ENCODE data around the gene COPG2. TPM values are rescaled to one million over a fixed set of nuclear protein-coding genes. Genes with fewer than 3 reads are reported as not detected.

The COPG2 gene
- total and polyA plus RNA-seq, 12 donors = 5.3 to 27.2 (median 22.9) TPM

DNA sequence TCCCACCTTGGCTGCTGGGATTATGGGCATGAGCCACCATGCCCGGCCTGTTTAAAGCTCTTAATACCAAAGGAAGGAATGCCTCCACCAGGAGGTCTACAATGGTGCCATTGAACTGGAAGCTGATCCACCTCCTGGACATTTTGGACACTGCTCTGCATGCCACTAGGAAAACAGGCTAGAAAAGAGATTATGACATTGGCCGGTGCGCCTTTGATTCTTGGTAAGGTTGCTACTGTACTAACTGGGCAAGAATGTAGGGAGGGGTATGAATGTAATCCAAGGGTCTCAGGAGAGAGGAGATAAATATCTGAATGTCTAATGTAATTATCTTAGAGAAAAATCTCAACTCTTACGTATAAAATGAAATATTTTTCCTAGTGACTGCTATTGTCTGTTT, 39.5 kb upstream of the COPG2 start:
- DNase-seq = no peak
- Histone ChIP-seq H3K9me3 (peaks cover 0 to 8% (median 0%) of the 10 kb centered on the region in 11 donors), H3K4me1 (no peaks in the 10 kb centered on the region), H3K36me3 (no peaks in the 10 kb centered on the region), H3K4me3 (no peak overlapping the region), H3K27ac (no peak overlapping the region), H3K27me3 (peaks cover 0 to 17% (median 0%) of the 10 kb centered on the region in 7 donors)
- WGBS, 2 donors = 90 to 92% methylated on average over 4 of the region's 4 CpGs
- intact Hi-C loops (cut with DNase I) = no loop called here
- ATAC-seq = no peak
- TF ChIP-seq, protein P1, sequence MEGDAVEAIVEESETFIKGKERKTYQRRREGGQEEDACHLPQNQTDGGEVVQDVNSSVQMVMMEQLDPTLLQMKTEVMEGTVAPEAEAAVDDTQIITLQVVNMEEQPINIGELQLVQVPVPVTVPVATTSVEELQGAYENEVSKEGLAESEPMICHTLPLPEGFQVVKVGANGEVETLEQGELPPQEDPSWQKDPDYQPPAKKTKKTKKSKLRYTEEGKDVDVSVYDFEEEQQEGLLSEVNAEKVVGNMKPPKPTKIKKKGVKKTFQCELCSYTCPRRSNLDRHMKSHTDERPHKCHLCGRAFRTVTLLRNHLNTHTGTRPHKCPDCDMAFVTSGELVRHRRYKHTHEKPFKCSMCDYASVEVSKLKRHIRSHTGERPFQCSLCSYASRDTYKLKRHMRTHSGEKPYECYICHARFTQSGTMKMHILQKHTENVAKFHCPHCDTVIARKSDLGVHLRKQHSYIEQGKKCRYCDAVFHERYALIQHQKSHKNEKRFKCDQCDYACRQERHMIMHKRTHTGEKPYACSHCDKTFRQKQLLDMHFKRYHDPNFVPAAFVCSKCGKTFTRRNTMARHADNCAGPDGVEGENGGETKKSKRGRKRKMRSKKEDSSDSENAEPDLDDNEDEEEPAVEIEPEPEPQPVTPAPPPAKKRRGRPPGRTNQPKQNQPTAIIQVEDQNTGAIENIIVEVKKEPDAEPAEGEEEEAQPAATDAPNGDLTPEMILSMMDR (IDR thresholded peaks at IDR 0.05) = no peak

- no peaks in the 10 kb centered on the region for H3K36me3 ChIP-seq
- WGBS, 2 donors = 78 to 87% methylated on average over 1 of the region's 1 CpG
- H3K9me3 ChIP-seq = peaks cover 0 to 8% (median 0%) of the 10 kb centered on the region in 11 donors
- H3K4me1 ChIP-seq = no peaks in the 10 kb centered on the region
- DNase-seq = no peak
- H3K4me3 ChIP-seq = no peak overlapping the region
- no peak overlapping the region for H3K27ac ChIP-seq
- TF ChIP-seq, protein P1 (IDR thresholded peaks at IDR 0.05) = no peak
- peaks cover 0 to 5% (median 0%) of the 10 kb centered on the region in 7 donors for H3K27me3 ChIP-seq
- intact Hi-C loops (cut with DNase I) = no loop called here
- ATAC-seq = no peak
These were observed 35.3 kb upstream of the COPG2 start for GRCh38 chr7:130703851-130704250.

- H3K36me3 ChIP-seq = no peaks in the 10 kb centered on the region
- ATAC-seq (no peak), DNase-seq (no peak)
- TF ChIP-seq, protein P1 (IDR thresholded peaks at IDR 0.05) = no peak
- H3K4me1 ChIP-seq = no peaks in the 10 kb centered on the region
- WGBS, 2 donors = 91 to 99% methylated on average over 2 of the region's 2 CpGs
- no peak overlapping the region for H3K27ac ChIP-seq
- intact Hi-C loops (cut with DNase I) = no loop called here
- H3K27me3 ChIP-seq = no peaks in the 10 kb centered on the region
- H3K9me3 ChIP-seq = peaks cover 0 to 4% (median 0%) of the 10 kb centered on the region in 11 donors
- H3K4me3 ChIP-seq = no peak overlapping the region
These were observed 33.1 kb upstream of the COPG2 start for GRCh38 chr7:130701650-130702049.

GRCh38 chr7:130700760-130701159, 32.2 kb upstream of the COPG2 start:
- Histone ChIP-seq H3K36me3 (no peaks in the 10 kb centered on the region), H3K27me3 (no peaks in the 10 kb centered on the region), H3K4me3 (no peak overlapping the region), H3K4me1 (no peaks in the 10 kb centered on the region), H3K9me3 (no peaks in the 10 kb centered on the region), H3K27ac (no peak overlapping the region)
- 93 to 97% methylated on average over 1 of the region's 1 CpG for WGBS, 2 donors
- no peak for ATAC-seq
- TF ChIP-seq, protein P1 (IDR thresholded peaks at IDR 0.05) = no peak
- DNase-seq = no peak
- intact Hi-C loops (cut with DNase I) = no loop called here
